ENCODE measurements around the gene SORCS2.

Gene SORCS2

GRCh38 chr4:7362862-7363430 lies 170.6 kb downstream of the SORCS2 start:
- Histone ChIP-seq H3K27me3 (ENCODE audit: control insufficient read depth in 1 of 2, insufficient read depth in 2 of 2, low read length in 2 of 2) (peaks cover 2 to 4% of the 10 kb centered on the region in 2 donors), H3K4me1 (ENCODE audit: control insufficient read depth, insufficient read depth, low read length) (peaks cover 52% of the 10 kb centered on the region), H3K4me3 (ENCODE audit: low read length in 2 of 2) (no peak overlapping the region), H3K27ac (ENCODE audit: low read length) (no peak overlapping the region), H3K9ac (ENCODE audit: low read length in 2 of 2) (no peak overlapping the region), H3K9me3 (ENCODE audit: control insufficient read depth in 2 of 2, low read length in 2 of 2) (no peaks in the 10 kb centered on the region), H3K36me3 (ENCODE audit: control insufficient read depth in 2 of 2, insufficient read depth in 2 of 2, low read length in 2 of 2) (no peaks in the 10 kb centered on the region)

GRCh38 chr4:7364979-7365378 lies 172.6 kb downstream of the SORCS2 start:
- peaks cover 2 to 4% of the 10 kb centered on the region in 2 donors for H3K27me3 ChIP-seq (ENCODE audit: control insufficient read depth in 1 of 2, insufficient read depth in 2 of 2, low read length in 2 of 2)
- no peaks in the 10 kb centered on the region for H3K36me3 ChIP-seq (ENCODE audit: control insufficient read depth in 2 of 2, insufficient read depth in 2 of 2, low read length in 2 of 2)
- no peak overlapping the region for H3K9ac ChIP-seq (ENCODE audit: low read length in 2 of 2)
- no peaks in the 10 kb centered on the region for H3K9me3 ChIP-seq (ENCODE audit: control insufficient read depth in 2 of 2, low read length in 2 of 2)
- peaks cover 44% of the 10 kb centered on the region for H3K4me1 ChIP-seq (ENCODE audit: control insufficient read depth, insufficient read depth, low read length)
- H3K4me3 ChIP-seq (ENCODE audit: low read length in 2 of 2): no peak overlapping the region
- no peak overlapping the region for H3K27ac ChIP-seq (ENCODE audit: low read length)

GRCh38 chr4:7365462-7366179 lies 173.3 kb downstream of the SORCS2 start:
- Histone ChIP-seq H3K27me3 (ENCODE audit: control insufficient read depth in 1 of 2, insufficient read depth in 2 of 2, low read length in 2 of 2) (peaks cover 2 to 4% of the 10 kb centered on the region in 2 donors), H3K4me1 (ENCODE audit: control insufficient read depth, insufficient read depth, low read length) (peaks cover 40% of the 10 kb centered on the region), H3K27ac (ENCODE audit: low read length) (no peak overlapping the region), H3K9me3 (ENCODE audit: control insufficient read depth in 2 of 2, low read length in 2 of 2) (no peaks in the 10 kb centered on the region), H3K9ac (ENCODE audit: low read length in 2 of 2) (no peak overlapping the region), H3K4me3 (ENCODE audit: low read length in 2 of 2) (peak overlapping the region in 1 of 2 donors; percentile 29), H3K36me3 (ENCODE audit: control insufficient read depth in 2 of 2, insufficient read depth in 2 of 2, low read length in 2 of 2) (no peaks in the 10 kb centered on the region)

GRCh38 chr4:7366180-7366945 lies 174.0 kb downstream of the SORCS2 start:
- Histone ChIP-seq H3K4me1 (ENCODE audit: control insufficient read depth, insufficient read depth, low read length) (peaks cover 37% of the 10 kb centered on the region), H3K27me3 (ENCODE audit: control insufficient read depth in 1 of 2, insufficient read depth in 2 of 2, low read length in 2 of 2) (peaks cover 2 to 4% of the 10 kb centered on the region in 2 donors), H3K9me3 (ENCODE audit: control insufficient read depth in 2 of 2, low read length in 2 of 2) (no peaks in the 10 kb centered on the region), H3K9ac (ENCODE audit: low read length in 2 of 2) (no peak overlapping the region), H3K4me3 (ENCODE audit: low read length in 2 of 2) (peak overlapping the region in 1 of 2 donors; percentile 29), H3K36me3 (ENCODE audit: control insufficient read depth in 2 of 2, insufficient read depth in 2 of 2, low read length in 2 of 2) (no peaks in the 10 kb centered on the region), H3K27ac (ENCODE audit: low read length) (no peak overlapping the region)

GRCh38 chr4:7366954-7367353 lies 174.6 kb downstream of the SORCS2 start:
- Histone ChIP-seq H3K4me1 (ENCODE audit: control insufficient read depth, insufficient read depth, low read length) (peaks cover 35% of the 10 kb centered on the region), H3K27me3 (ENCODE audit: control insufficient read depth in 1 of 2, insufficient read depth in 2 of 2, low read length in 2 of 2) (peaks cover 2 to 4% of the 10 kb centered on the region in 2 donors), H3K9me3 (ENCODE audit: control insufficient read depth in 2 of 2, low read length in 2 of 2) (no peaks in the 10 kb centered on the region), H3K4me3 (ENCODE audit: low read length in 2 of 2) (no peak overlapping the region), H3K9ac (ENCODE audit: low read length in 2 of 2) (no peak overlapping the region), H3K27ac (ENCODE audit: low read length) (no peak overlapping the region), H3K36me3 (ENCODE audit: control insufficient read depth in 2 of 2, insufficient read depth in 2 of 2, low read length in 2 of 2) (no peaks in the 10 kb centered on the region)

- Histone ChIP-seq H3K36me3 (ENCODE audit: control insufficient read depth in 2 of 2, insufficient read depth in 2 of 2, low read length in 2 of 2) (no peaks in the 10 kb centered on the region), H3K27ac (ENCODE audit: low read length) (no peak overlapping the region), H3K9me3 (ENCODE audit: control insufficient read depth in 2 of 2, low read length in 2 of 2) (no peaks in the 10 kb centered on the region), H3K4me1 (ENCODE audit: control insufficient read depth, insufficient read depth, low read length) (peaks cover 35% of the 10 kb centered on the region), H3K4me3 (ENCODE audit: low read length in 2 of 2) (peak overlapping the region in 1 of 2 donors; percentile 22), H3K9ac (ENCODE audit: low read length in 2 of 2) (no peak overlapping the region), H3K27me3 (ENCODE audit: control insufficient read depth in 1 of 2, insufficient read depth in 2 of 2, low read length in 2 of 2) (peaks cover 2 to 4% of the 10 kb centered on the region in 2 donors)
Observed at GRCh38 chr4:7367406-7367805, 175.1 kb downstream of the SORCS2 start.

GRCh38 chr4:7367864-7368277 lies 175.5 kb downstream of the SORCS2 start:
- peak overlapping the region in 1 of 2 donors; percentile 22 for H3K4me3 ChIP-seq (ENCODE audit: low read length in 2 of 2)
- H3K36me3 ChIP-seq (ENCODE audit: control insufficient read depth in 2 of 2, insufficient read depth in 2 of 2, low read length in 2 of 2): no peaks in the 10 kb centered on the region
- H3K27ac ChIP-seq (ENCODE audit: low read length): no peak overlapping the region
- H3K4me1 ChIP-seq (ENCODE audit: control insufficient read depth, insufficient read depth, low read length): peaks cover 35% of the 10 kb centered on the region
- peaks cover 2 to 4% of the 10 kb centered on the region in 2 donors for H3K27me3 ChIP-seq (ENCODE audit: control insufficient read depth in 1 of 2, insufficient read depth in 2 of 2, low read length in 2 of 2)
- no peaks in the 10 kb centered on the region for H3K9me3 ChIP-seq (ENCODE audit: control insufficient read depth in 2 of 2, low read length in 2 of 2)
- H3K9ac ChIP-seq (ENCODE audit: low read length in 2 of 2): no peak overlapping the region

GRCh38 chr4:7368296-7368695 lies 176.0 kb downstream of the SORCS2 start:
- H3K9me3 ChIP-seq (ENCODE audit: control insufficient read depth in 2 of 2, low read length in 2 of 2): no peaks in the 10 kb centered on the region
- H3K27me3 ChIP-seq (ENCODE audit: control insufficient read depth in 1 of 2, insufficient read depth in 2 of 2, low read length in 2 of 2): peaks cover 2 to 4% of the 10 kb centered on the region in 2 donors
- H3K27ac ChIP-seq (ENCODE audit: low read length): no peak overlapping the region
- peaks cover 35% of the 10 kb centered on the region for H3K4me1 ChIP-seq (ENCODE audit: control insufficient read depth, insufficient read depth, low read length)
- H3K4me3 ChIP-seq (ENCODE audit: low read length in 2 of 2): no peak overlapping the region
- H3K36me3 ChIP-seq (ENCODE audit: control insufficient read depth in 2 of 2, insufficient read depth in 2 of 2, low read length in 2 of 2): no peaks in the 10 kb centered on the region
- no peak overlapping the region for H3K9ac ChIP-seq (ENCODE audit: low read length in 2 of 2)

GRCh38 chr4:7369511-7369910 lies 177.2 kb downstream of the SORCS2 start:
- peaks cover 35% of the 10 kb centered on the region for H3K4me1 ChIP-seq (ENCODE audit: control insufficient read depth, insufficient read depth, low read length)
- H3K9ac ChIP-seq (ENCODE audit: low read length in 2 of 2): no peak overlapping the region
- peaks cover 2 to 4% of the 10 kb centered on the region in 2 donors for H3K27me3 ChIP-seq (ENCODE audit: control insufficient read depth in 1 of 2, insufficient read depth in 2 of 2, low read length in 2 of 2)
- no peak overlapping the region for H3K4me3 ChIP-seq (ENCODE audit: low read length in 2 of 2)
- no peaks in the 10 kb centered on the region for H3K9me3 ChIP-seq (ENCODE audit: control insufficient read depth in 2 of 2, low read length in 2 of 2)
- no peak overlapping the region for H3K27ac ChIP-seq (ENCODE audit: low read length)
- H3K36me3 ChIP-seq (ENCODE audit: control insufficient read depth in 2 of 2, insufficient read depth in 2 of 2, low read length in 2 of 2): no peaks in the 10 kb centered on the region

- H3K9me3 ChIP-seq (ENCODE audit: control insufficient read depth in 2 of 2, low read length in 2 of 2): no peaks in the 10 kb centered on the region
- no peaks in the 10 kb centered on the region for H3K36me3 ChIP-seq (ENCODE audit: control insufficient read depth in 2 of 2, insufficient read depth in 2 of 2, low read length in 2 of 2)
- no peak overlapping the region for H3K9ac ChIP-seq (ENCODE audit: low read length in 2 of 2)
- H3K27me3 ChIP-seq (ENCODE audit: control insufficient read depth in 1 of 2, insufficient read depth in 2 of 2, low read length in 2 of 2): peaks cover 2 to 4% of the 10 kb centered on the region in 2 donors
- H3K4me3 ChIP-seq (ENCODE audit: low read length in 2 of 2): no peak overlapping the region
- H3K4me1 ChIP-seq (ENCODE audit: control insufficient read depth, insufficient read depth, low read length): peaks cover 35% of the 10 kb centered on the region
- H3K27ac ChIP-seq (ENCODE audit: low read length): no peak overlapping the region
Observed at GRCh38 chr4:7370038-7370437, 177.7 kb downstream of the SORCS2 start.

Measured in stomach smooth muscle (tissue), 2 donors.